Ovary (tissue), 3 donors: ENCODE results near the gene DCAF8.

Source experiments
- POLR2A ChIP-seq: fragments of 450-650 bp; IDR thresholded peaks from one replicate; pipeline ENCODE4 v1.6.1; 2017; ENCODE audit warnings: antibody characterized with exemption, mild to moderate bottlenecking, moderate library complexity
- TF ChIP-seq, protein P1 (sequence below), 3 donors: fragments of 450-650 bp in 2 of 3; fragments of 200-600 bp in 1 of 3; IDR thresholded peaks; one replicate each; pipeline versions ENCODE4 v1.5.1 to v1.8.0; 2016 to 2022; ENCODE audit warnings: antibody characterized with exemption in 3 of 3, mild to moderate bottlenecking in 1 of 3
- donor health status: DM: no; HTN: no; CAD: no.

DNA sequence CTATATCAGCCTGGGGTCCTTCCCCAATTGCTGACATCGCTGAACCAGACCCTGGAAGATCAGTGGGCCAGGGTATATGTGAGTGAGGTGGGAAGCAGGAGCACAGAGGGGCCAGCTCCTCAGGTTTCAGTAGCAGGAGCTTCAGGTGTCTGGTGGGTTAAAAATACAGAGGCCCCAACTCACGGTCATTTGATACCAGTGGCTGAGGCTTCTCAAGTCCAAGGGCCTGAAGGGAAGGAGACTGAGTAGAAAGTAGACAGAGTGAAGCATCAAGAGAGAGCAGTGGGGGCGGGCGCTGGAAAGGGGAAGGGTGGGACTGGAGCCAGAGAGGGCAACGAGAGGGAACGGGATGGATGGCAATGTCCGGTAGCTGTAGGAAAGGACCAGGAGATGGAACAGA, 74.0 kb downstream of the DCAF8 start:
- no peak for TF ChIP-seq POLR2A
- TF ChIP-seq, protein P1, sequence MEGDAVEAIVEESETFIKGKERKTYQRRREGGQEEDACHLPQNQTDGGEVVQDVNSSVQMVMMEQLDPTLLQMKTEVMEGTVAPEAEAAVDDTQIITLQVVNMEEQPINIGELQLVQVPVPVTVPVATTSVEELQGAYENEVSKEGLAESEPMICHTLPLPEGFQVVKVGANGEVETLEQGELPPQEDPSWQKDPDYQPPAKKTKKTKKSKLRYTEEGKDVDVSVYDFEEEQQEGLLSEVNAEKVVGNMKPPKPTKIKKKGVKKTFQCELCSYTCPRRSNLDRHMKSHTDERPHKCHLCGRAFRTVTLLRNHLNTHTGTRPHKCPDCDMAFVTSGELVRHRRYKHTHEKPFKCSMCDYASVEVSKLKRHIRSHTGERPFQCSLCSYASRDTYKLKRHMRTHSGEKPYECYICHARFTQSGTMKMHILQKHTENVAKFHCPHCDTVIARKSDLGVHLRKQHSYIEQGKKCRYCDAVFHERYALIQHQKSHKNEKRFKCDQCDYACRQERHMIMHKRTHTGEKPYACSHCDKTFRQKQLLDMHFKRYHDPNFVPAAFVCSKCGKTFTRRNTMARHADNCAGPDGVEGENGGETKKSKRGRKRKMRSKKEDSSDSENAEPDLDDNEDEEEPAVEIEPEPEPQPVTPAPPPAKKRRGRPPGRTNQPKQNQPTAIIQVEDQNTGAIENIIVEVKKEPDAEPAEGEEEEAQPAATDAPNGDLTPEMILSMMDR (IDR thresholded peaks at IDR 0.05): no peak
